GM12801 (cell line): ENCODE results near the gene KLK8.

Experiments used
- TF ChIP-seq, protein P1 (sequence below): IDR thresholded peaks from one replicate; pipeline ENCODE4 v1.5.1; 2011; ENCODE audit warnings: control low read depth; ENCODE audit not compliant: insufficient read length; ENCODE audit errors: extremely low read depth

The KLK8 gene

DNA sequence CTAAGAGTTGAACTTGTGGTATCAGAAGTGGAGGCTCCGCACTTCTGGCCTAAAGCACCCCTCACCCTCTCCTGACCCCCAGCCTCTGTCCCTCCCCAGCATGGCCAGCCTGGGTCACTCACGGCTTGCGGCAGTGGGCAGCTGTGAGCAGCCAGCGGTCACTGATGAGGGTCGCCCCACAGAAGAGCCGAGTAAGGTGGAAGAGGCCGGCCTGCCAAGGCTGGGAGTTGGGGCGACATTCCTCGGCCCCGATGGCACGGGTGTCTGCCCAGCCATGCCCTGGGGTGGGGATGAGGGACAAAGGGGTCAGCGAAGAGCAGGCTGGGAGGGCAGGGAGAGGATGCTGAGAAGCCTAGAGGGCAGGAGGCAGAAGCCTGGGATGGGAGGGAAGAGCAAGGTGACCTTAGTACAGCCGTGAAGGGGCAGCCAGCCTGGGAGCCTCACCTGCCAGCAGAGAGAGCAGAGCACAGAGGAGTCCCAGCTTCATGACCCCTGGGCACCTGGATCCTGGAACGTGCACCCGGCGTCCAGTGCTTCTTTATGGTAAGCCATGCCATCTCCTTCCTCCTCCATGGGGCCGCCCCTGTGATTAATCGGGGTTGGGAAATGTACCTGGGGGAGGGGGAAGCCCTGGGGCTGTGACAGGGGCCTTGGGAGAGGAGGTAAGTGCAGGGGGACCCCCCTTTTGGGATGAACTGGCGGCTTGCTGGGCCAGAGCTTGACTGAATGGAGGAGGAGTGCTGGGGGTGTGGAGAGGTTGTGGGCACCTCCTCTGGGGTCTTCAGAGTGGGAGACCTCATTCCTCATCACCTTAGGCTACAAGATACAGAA, 7.9 kb upstream of the KLK8 start:
- TF ChIP-seq, protein P1, sequence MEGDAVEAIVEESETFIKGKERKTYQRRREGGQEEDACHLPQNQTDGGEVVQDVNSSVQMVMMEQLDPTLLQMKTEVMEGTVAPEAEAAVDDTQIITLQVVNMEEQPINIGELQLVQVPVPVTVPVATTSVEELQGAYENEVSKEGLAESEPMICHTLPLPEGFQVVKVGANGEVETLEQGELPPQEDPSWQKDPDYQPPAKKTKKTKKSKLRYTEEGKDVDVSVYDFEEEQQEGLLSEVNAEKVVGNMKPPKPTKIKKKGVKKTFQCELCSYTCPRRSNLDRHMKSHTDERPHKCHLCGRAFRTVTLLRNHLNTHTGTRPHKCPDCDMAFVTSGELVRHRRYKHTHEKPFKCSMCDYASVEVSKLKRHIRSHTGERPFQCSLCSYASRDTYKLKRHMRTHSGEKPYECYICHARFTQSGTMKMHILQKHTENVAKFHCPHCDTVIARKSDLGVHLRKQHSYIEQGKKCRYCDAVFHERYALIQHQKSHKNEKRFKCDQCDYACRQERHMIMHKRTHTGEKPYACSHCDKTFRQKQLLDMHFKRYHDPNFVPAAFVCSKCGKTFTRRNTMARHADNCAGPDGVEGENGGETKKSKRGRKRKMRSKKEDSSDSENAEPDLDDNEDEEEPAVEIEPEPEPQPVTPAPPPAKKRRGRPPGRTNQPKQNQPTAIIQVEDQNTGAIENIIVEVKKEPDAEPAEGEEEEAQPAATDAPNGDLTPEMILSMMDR = no peak

DNA sequence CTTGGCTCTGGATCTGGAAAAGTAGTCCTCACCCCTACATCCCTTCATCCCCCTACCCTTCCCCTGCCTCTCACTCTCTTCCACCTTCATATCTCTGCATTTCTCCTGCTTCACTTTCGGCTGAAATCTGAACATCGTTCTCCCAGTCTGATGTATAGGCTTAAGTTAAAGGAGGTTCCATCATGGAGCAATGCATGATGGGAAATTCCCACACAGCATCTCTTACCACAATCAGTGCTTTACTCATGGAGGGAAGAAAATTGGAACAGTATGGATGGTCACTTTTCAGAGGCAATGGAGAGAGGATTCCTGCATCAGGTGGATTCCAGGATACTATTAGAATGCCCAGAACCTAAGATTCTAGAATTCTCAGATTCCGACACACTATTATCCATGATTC, 6.1 kb upstream of the KLK8 start:
- TF ChIP-seq, protein P1 = no peak

DNA sequence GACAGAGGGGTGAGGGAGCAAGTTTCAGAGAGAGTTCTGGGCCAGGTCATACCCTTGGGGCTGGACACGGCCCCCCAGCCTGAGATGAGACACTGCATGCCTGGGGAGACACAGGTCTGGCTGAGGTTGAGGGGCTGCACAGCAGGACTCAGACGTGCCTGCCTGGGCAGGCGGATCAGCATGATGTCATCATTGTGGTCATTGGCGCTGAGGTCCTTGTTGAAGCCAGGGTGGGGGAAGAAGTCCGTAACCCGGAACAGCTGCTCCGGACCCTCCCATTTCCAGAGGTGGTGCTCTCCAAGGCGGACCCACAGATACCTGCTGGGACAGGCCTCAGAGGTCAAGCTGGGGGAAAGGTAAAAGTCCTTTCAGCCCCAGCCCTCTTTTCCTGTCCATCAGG, 5.0 kb upstream of the KLK8 start:
- TF ChIP-seq, protein P1 = no peak

DNA sequence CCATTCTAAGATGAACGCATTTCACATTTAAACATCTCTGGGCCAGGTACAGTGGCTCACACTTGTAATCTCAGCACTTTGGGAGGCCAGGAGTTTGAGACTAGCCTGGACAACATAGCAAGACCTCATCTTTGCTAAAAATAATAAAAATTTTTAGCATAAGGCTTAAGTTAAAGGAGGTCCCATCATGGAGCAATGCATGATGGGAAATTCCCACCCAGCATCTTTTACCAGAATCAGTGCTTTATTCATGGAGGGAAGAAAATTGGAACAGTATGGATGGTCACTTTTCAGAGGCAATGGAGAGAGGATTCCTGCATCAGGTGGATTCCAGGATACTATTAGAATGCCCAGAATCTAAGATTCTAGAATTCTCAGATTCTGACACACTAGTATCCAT, 3.8 kb upstream of the KLK8 start:
- TF ChIP-seq, protein P1 = no peak

DNA sequence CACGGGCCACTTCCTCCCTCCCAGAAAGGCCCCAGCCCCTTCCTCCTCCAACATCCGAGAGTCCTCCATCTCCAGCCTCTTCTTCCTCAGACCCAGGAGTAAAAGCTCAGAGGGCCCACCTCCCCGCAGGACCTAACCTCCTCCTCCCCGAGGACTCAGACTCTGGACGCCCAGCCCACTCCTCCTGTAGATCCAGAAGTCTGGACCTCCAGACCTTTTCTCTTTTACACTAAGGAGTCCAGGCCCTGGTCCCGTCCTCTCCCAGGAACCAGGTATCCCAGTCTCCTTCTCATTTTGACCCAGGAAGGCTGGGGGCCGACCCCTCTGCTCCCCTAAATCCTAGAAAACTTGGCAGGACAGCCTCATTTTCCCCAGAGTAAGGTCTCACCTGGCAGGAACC, 1.9 kb upstream of the KLK8 start:
- TF ChIP-seq, protein P1 = no peak

DNA sequence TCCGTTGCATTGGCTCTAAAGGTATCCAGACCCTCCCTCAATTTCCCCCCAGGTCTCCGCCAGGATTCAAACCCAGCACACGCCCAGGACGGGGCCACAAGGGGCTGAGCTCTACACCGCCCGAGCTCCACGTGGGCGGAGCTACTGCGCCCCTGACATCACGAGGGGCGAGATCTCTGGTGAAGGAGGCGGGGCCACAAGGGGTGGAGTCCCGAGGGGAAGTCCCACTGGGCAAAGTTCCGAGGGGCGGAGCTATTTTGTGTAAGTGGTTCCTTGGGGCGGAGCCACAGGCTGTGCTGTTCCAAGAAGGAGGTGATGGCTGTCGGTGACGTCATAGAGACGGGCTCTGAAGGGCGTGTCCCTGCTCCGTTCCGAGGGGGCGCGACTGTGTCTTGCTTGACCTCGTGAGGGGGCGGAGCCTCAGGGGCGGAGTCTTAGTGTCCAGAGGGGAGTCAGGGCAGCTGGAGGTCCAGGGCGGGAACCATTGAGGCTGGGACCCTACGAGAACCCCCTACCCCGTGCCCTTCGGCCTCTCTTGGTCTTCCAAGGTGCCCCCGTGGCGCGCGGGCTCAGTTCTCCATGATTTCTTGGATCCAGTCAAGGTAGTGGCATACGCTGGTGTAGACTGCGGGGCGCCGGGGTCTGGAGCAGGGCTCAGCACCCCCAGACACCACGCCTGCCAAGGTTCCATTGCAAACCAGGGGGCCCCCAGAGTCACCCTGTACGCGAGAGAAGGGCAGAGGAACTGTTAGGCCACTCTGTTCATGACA, 1.3 kb upstream of the KLK8 start:
- TF ChIP-seq, protein P1 = no peak

DNA sequence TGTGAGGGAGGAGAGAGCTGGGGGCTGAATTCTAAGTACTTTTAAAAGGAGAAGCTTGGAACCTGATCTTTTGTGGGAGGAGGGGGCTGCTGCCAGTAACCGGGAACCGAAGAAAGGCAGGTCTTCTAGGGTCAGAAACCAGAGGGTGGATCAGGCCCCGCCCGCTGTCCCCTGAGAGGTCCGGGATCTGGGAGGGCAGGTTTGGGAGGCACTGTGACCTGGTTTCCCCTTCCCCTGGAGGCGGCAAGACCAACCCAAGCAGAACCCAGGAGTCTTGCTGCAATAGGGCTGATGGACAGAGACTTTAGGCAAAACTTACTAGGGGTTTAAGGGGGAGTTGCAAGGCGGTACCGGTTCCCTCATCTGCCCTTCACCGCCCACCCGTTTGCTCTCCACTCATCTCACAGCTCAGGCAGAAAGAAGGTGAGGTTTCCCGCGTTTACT, 707 bp upstream of the KLK8 start:
- TF ChIP-seq, protein P1 = no peak
